Endothelial cell of umbilical vein (primary cell): Measurements from ENCODE around the gene EML3.

Experiments
- EZH2 ChIP-seq: IDR thresholded peaks from 2 replicates; pipeline ENCODE4 v1.6.1; 2012; ENCODE audit warnings: borderline replicate concordance, low read depth, mild to moderate bottlenecking, moderate library complexity, low read length, inconsistent platforms; ENCODE audit not compliant: severe bottlenecking
- POLR2A ChIP-seq: IDR thresholded peaks from 2 replicates; pipeline ENCODE4 v1.6.1; 2012; ENCODE audit warnings: low read depth, mild to moderate bottlenecking, control low read depth, low read length
- POLR2AphosphoS5 ChIP-seq: IDR thresholded peaks from 2 replicates; pipeline ENCODE4 v1.6.1; 2012; ENCODE audit warnings: low read depth, mild to moderate bottlenecking, control low read depth, low read length, moderate library complexity; ENCODE audit not compliant: insufficient read depth
- TF ChIP-seq, protein P1 (sequence below), 2 donors: IDR thresholded peaks; 1 replicate in 1 of 2; 2 replicates in 1 of 2; pipeline ENCODE4 v1.5.1; 2011; ENCODE audit warnings: low read length in 2 of 2, mild to moderate bottlenecking in 2 of 2, moderate library complexity in 2 of 2, control low read depth in 1 of 2, inconsistent platforms in 1 of 2, low read depth in 1 of 2; ENCODE audit not compliant: insufficient read depth in 1 of 2; ENCODE audit errors: extremely low read depth in 1 of 2
- TF ChIP-seq, protein P2 (sequence below): IDR thresholded peaks from 2 replicates; pipeline ENCODE4 v1.6.1; 2011; ENCODE audit not compliant: insufficient read depth, insufficient read length

DNA sequence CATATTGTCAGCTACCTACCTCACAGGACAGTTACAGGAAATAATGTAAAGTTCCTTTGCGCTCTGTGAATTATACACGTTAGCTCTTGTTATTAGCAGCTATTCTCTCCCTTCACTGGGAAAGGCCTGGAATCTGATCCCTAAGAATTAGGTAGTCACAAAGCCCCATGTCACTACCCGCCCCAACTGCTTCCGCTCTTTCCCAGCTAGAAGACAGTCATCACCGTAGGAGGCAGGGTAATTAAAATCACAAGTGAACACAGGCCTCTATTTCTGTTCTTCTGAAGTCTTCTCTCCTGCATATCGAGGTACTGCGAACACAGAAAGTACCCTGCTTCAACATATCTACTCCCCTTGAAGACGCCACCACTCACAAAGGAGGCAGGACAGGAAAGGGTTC lies 53.4 kb downstream of the EML3 start:
- TF ChIP-seq POLR2A = no peak
- no peak for TF ChIP-seq POLR2AphosphoS5
- TF ChIP-seq, protein P1, sequence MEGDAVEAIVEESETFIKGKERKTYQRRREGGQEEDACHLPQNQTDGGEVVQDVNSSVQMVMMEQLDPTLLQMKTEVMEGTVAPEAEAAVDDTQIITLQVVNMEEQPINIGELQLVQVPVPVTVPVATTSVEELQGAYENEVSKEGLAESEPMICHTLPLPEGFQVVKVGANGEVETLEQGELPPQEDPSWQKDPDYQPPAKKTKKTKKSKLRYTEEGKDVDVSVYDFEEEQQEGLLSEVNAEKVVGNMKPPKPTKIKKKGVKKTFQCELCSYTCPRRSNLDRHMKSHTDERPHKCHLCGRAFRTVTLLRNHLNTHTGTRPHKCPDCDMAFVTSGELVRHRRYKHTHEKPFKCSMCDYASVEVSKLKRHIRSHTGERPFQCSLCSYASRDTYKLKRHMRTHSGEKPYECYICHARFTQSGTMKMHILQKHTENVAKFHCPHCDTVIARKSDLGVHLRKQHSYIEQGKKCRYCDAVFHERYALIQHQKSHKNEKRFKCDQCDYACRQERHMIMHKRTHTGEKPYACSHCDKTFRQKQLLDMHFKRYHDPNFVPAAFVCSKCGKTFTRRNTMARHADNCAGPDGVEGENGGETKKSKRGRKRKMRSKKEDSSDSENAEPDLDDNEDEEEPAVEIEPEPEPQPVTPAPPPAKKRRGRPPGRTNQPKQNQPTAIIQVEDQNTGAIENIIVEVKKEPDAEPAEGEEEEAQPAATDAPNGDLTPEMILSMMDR (IDR thresholded peaks at IDR 0.05; ENCODE audit: extremely low read depth in 1 of 2, insufficient read depth in 1 of 2, low read depth in 1 of 2, low read length in 2 of 2) = no peak
- TF ChIP-seq, protein P2, sequence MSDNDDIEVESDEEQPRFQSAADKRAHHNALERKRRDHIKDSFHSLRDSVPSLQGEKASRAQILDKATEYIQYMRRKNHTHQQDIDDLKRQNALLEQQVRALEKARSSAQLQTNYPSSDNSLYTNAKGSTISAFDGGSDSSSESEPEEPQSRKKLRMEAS = no peak
- no peak for TF ChIP-seq EZH2
